K562 (cell line): ENCODE measurements around the gene CBFA2T3. TPM values are rescaled to one million over a fixed set of nuclear protein-coding genes. Genes with fewer than 3 reads are reported as not detected.

Experiments used
- ATAC-seq: fragments of 200-7000 bp; cut with Tn5 transposase; 3 replicates; pipeline ENCODE4 v1.9.1; 2020; ENCODE audit warnings: moderate library complexity
- BruUV-seq: library from RNA; stranded (reverse); fragments of 400-500 nt; replicated peaks from 2 replicates; lab custom pipeline; 2021; lab: Mats Ljungman, UMichigan
- CTCF ChIA-PET: fragments of 300-600 bp; formaldehyde crosslinking; extraction: SDS; loops from one replicate; lab custom pipeline; 2021; ENCODE audit warnings: low intra/inter-chr PET ratio; lab: Yijun Ruan, JAX
- POLR2A ChIA-PET: fragments of 300-600, 350-650 bp; sonication (Branson Sonifier 250); formaldehyde crosslinking; extraction: SDS; loops from one replicate; lab custom pipeline; 2021; ENCODE audit warnings: antibody characterized with exemption, inconsistent platforms; lab: Yijun Ruan, JAX
- DNase-seq, 4 experiments: peaks; one replicate each; pipeline versions ENCODE4 v3.0.0 to v3.0.0-alpha.2; 2011 to 2018; ENCODE audit warnings: low spot score in 3 of 4, mixed read lengths in 3 of 4; ENCODE audit errors: extremely low read depth in 1 of 4
- FAIRE-seq: peaks from 2 replicates; lab custom pipeline; 2011; peaks lifted over from hg19 to GRCh38; lab: Jason Lieb, UNC
- H2AFZ ChIP-seq: 2 replicates; pipeline ENCODE4 v1.6.0; 2011; ENCODE audit warnings: low read depth, low read length, control low read depth, inconsistent platforms
- H3K27ac ChIP-seq: fragments of 200-600 bp; 3 replicates; pipeline ENCODE4 v1.8.0; 2011; ENCODE audit warnings: low read depth, mild to moderate bottlenecking, control low read depth, inconsistent platforms, low read length, moderate library complexity, mixed read lengths; ENCODE audit errors: extremely low read depth
- H3K27me3 ChIP-seq, 2 experiments: fragments of 300-600 bp in 1 of 2; 2 replicates in 1 of 2; 3 replicates in 1 of 2; pipeline versions ENCODE4 v1.6.0 to v1.8.0; 2011; ENCODE audit warnings: inconsistent platforms in 2 of 2, low read length in 2 of 2, mild to moderate bottlenecking in 1 of 2, mixed read lengths in 1 of 2, moderate library complexity in 1 of 2; ENCODE audit not compliant: control insufficient read depth in 2 of 2, insufficient read depth in 2 of 2
- H3K36me3 ChIP-seq: fragments of 300-600 bp; 3 replicates; pipeline ENCODE4 v1.8.0; 2011; ENCODE audit warnings: mild to moderate bottlenecking, low read length, inconsistent platforms; ENCODE audit not compliant: control insufficient read depth, insufficient read depth
- H3K4me1 ChIP-seq, 2 experiments: fragments of 200-600 bp in 1 of 2; replicated peaks in 1 of 2; 2 replicates in 1 of 2; 3 replicates in 1 of 2; pipeline versions ENCODE4 v1.5.1 to v1.8.0; 2011; ENCODE audit warnings: inconsistent platforms in 2 of 2, low read length in 2 of 2, mild to moderate bottlenecking in 1 of 2, mixed read lengths in 1 of 2, moderate library complexity in 1 of 2; ENCODE audit not compliant: control insufficient read depth in 2 of 2, insufficient read depth in 2 of 2
- H3K4me2 ChIP-seq: 2 replicates; pipeline ENCODE4 v1.6.1; 2011; ENCODE audit warnings: low read length, control low read depth, inconsistent platforms, mixed read lengths; ENCODE audit not compliant: insufficient read depth
- H3K4me3 ChIP-seq: fragments of 200-600 bp; sonication (generic), shearing (Covaris generic); 2 replicates; pipeline ENCODE4 v1.5.1; 2016; ENCODE audit warnings: control low read depth, inconsistent platforms
- H3K79me2 ChIP-seq: fragments of 200-600 bp; 3 replicates; pipeline ENCODE4 v1.8.0; 2011; ENCODE audit warnings: low read length, inconsistent platforms; ENCODE audit not compliant: control insufficient read depth, insufficient read depth
- H3K9ac ChIP-seq, 2 experiments: 2 replicates each; pipeline versions ENCODE4 v1.6.0 to v1.6.1; 2011; ENCODE audit warnings: low read depth in 2 of 2, low read length in 2 of 2, control low read depth in 1 of 2, inconsistent platforms in 1 of 2, mild to moderate bottlenecking in 1 of 2, mixed read lengths in 1 of 2; ENCODE audit not compliant: insufficient read depth in 1 of 2
- H3K9me1 ChIP-seq: one replicate; pipeline ENCODE4 v1.6.0; 2011; ENCODE audit warnings: inconsistent platforms, mild to moderate bottlenecking, low read length, moderate library complexity; ENCODE audit not compliant: control insufficient read depth, insufficient read depth
- H3K9me3 ChIP-seq: replicated peaks from 2 replicates; pipeline ENCODE4 v1.5.1; 2011; ENCODE audit warnings: low read depth, low read length, inconsistent platforms; ENCODE audit not compliant: control insufficient read depth, insufficient read depth
- H4K20me1 ChIP-seq: replicated peaks from 2 replicates; pipeline ENCODE4 v1.6.1; 2011; ENCODE audit warnings: low read length, inconsistent platforms, mixed read lengths; ENCODE audit not compliant: control insufficient read depth, insufficient read depth
- NFXL1 ChIP-seq: fragments of 450-650 bp; formaldehyde crosslinking; IDR thresholded peaks from 2 replicates; pipeline ENCODE4 v1.4.0; 2021; ENCODE audit warnings: mild to moderate bottlenecking
- POLR2G ChIP-seq: fragments of 200-400 bp; formaldehyde crosslinking; IDR thresholded peaks from 2 replicates; pipeline ENCODE4 v1.6.1; 2017; ENCODE audit warnings: low read depth, mild to moderate bottlenecking, antibody characterized with exemption, low read length, moderate library complexity
- RBM34 ChIP-seq: fragments of 200-400 bp; formaldehyde crosslinking; IDR thresholded peaks from 2 replicates; pipeline ENCODE4 v1.6.1; 2018; ENCODE audit warnings: low read length, borderline replicate concordance; ENCODE audit not compliant: insufficient read depth
- SREBF2 ChIP-seq: sonication (generic); formaldehyde crosslinking; IDR thresholded peaks from 2 replicates; pipeline ENCODE4 v1.4.0; 2020; ENCODE audit warnings: mild to moderate bottlenecking, missing genetic modification reagents
- ZFP36 ChIP-seq: fragments of 150-350 bp; IDR thresholded peaks from 2 replicates; pipeline ENCODE4 v1.6.1; 2018; ENCODE audit warnings: low read length, low read depth; ENCODE audit not compliant: partially characterized antibody
- WGBS: fragments of 100-300 bp; shearing (Covaris generic); methylation state at CpG from one replicate; pipeline ENCODE4 v1.1.6; 2016; ENCODE audit warnings: low coverage, mixed read lengths; ENCODE audit not compliant: insufficient coverage; ENCODE audit errors: missing lambda C conversion rate; 5-methylcytosine and 5-hydroxymethylcytosine counted together
- in situ Hi-C: fragments of 300-500 bp; cut with MboI; formaldehyde crosslinking; loops from 4 replicates; pipeline ENCODE4 v1.15.0; 2018; ENCODE audit warnings: inconsistent platforms, mixed read lengths
- intact Hi-C: fragments of 100-400 bp; cut with micrococcal nuclease; formaldehyde crosslinking; loops from 2 replicates; pipeline ENCODE4 v1.14.2; 2022
- polyA plus RNA-seq, 8 experiments: library from polyadenylated mRNA; depleted of rRNA in 4 of 8; stranded (reverse) in 5 of 8; unstranded in 3 of 8; fragments of >200 nt; fragmentation: Nextera tagmentation in 2 of 8; fragmentation: Illumina TruSeq in 1 of 8; extraction: Ambion mirVana in 2 of 8; extraction: Trizol in 1 of 8; gene quantifications; 2 replicates each; pipeline versions ENCODE4 v1.2.1 to v1.2.3, GENCODE V29; 2011 to 2014; ENCODE audit warnings: inconsistent platforms in 1 of 8, missing spikeins in 1 of 8
- total RNA-seq, 7 experiments: library from RNA; depleted of rRNA in 6 of 7; stranded (reverse); fragments of >200 nt in 6 of 7; fragmentation: Illumina TruSeq in 2 of 7; extraction: Trizol in 2 of 7; gene quantifications; 2 replicates each; pipeline versions ENCODE4 v1.2.1 to v1.2.3, GENCODE V29; 2011 to 2021; ENCODE audit warnings: low replicate concordance in 1 of 7
- TF ChIP-seq, protein P1 (sequence below): fragments of 250-450 bp; sonication (Bioruptor Pico); IDR thresholded peaks from 2 replicates; pipeline ENCODE4 v1.8.0; 2022; ENCODE audit warnings: moderate library complexity, mild to moderate bottlenecking, inconsistent platforms

The CBFA2T3 gene
- total and polyA plus RNA-seq, 9 of the 15 experiments (the other 6 are each of a cell fraction or from before 2014, with no cell fraction given) = 2.3 to 145 (median 6.7) TPM

DNA sequence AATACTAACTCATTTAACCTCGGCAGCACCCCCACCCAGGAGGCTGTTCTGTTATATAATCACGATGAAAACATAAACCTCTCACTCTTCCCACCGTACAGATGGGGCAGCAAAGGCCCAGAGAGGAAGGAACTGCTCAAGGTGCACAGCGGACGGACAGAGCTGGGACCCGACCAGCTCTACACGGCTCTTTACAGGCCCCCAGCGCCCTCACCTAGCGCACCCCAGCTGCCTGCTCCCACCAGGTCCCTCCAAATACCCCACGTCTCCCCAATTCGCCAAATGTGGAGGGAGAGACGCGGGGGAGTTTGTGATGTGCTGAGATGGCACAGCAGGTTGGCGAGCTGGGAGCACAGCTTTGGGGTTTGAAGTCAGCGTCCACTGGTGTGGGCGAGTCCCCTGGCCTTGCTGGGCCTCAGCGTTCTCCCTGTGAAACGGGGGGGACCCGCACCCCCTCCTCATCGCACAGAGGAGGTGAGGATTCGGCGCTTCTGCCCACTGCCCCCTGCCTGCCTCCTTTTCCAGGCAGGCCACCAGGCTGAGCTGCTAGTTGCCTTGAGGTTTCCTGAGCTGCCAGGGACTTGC lies 54.1 kb downstream of the CBFA2T3 start:
- in situ Hi-C loops = no loop called here
- no peak for FAIRE-seq
- POLR2A ChIA-PET = no interaction called here

More for the DNA sequence above, 54.1 kb downstream of the CBFA2T3 start:
- Histone ChIP-seq H3K27ac (no peak overlapping the region), H3K4me1 (peaks cover 0 to 85% of the 10 kb centered on the region in 2 experiments; a peak in 3 of 5 replicates), H3K9ac (0 out of 4 replicates have a peak overlapping the region, but pooled peaks of 1 of the 2 experiments have one; percentile 22), H3K27me3 (no peaks in the 10 kb centered on the region), H3K4me3 (no peak overlapping the region), H3K79me2 (peaks cover 99% of the 10 kb centered on the region), H3K9me1 (peaks cover 11% of the 10 kb centered on the region), H3K36me3 (peaks cover 96% of the 10 kb centered on the region; the same call in 2 of the 3 replicates), H4K20me1 (peaks cover 28% of the 10 kb centered on the region), H2AFZ (no peak overlapping the region)
- WGBS = 86% methylated on average over 19 of the region's 22 CpGs
- DNase-seq (no peak), ATAC-seq (no peak)
- no TSS peak for BruUV-seq
- TF ChIP-seq, protein P1, sequence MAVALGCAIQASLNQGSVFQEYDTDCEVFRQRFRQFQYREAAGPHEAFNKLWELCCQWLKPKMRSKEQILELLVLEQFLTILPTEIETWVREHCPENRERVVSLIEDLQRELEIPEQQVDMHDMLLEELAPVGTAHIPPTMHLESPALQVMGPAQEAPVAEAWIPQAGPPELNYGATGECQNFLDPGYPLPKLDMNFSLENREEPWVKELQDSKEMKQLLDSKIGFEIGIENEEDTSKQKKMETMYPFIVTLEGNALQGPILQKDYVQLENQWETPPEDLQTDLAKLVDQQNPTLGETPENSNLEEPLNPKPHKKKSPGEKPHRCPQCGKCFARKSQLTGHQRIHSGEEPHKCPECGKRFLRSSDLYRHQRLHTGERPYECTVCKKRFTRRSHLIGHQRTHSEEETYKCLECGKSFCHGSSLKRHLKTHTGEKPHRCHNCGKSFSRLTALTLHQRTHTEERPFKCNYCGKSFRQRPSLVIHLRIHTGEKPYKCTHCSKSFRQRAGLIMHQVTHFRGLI (CRISPR knock-in tag) = no peak
- TF ChIP-seq POLR2G (peak; percentile 54; the same call in 1 of the 2 replicates), NFXL1 (CRISPR knock-in tag) (no peak), ZFP36 (peak; percentile 58), SREBF2 (no peak), RBM34 (no peak)
- TF ChIP-seq, all 486 proteins: peak for 2
- Histone ChIP-seq H3K4me2 (no peak overlapping the region), H3K9me3 (no peaks in the 10 kb centered on the region)
- intact Hi-C loops = no loop called here
- CTCF ChIA-PET = no interaction called here
